ENCODE measurements around the gene RUFY2.

DNA sequence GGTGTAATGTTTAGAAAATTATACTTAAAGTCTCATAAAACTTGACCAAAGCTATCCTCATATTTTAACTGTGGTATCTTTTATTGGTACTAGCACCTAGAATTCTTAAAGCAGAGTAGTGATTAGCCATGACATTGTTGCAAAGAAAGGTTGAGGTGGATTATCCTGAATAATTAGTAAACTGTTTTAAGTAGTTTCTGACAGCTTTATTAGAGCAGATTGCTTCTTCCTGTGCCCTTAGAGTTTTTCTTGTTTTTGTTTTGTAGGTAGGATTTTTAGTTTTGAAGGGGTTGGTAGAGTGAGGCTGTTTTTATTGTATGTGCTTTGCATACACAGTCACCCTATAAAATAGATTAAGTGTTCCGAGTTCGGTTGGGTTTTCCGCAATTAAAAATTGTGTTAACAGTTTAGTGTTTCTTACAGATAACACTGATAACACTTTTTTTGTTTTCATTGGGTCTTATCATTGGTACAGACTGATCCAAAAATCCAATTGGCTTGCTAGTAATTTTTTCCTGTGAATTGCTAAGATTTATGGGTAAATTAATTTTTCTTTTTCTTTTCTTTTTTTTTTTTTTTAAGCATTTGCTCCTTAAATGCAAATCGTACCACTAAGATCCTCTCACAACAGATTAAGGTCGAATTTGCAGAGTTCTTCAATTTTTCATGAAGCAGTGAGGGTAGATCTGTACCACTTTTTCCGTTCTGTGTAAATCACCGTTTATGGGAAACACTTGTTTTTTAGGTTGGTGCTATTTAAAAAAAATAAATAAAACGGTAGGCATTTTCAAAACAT is 72.2 kb downstream of the RUFY2 start:
- TF ChIP-seq, protein P1, sequence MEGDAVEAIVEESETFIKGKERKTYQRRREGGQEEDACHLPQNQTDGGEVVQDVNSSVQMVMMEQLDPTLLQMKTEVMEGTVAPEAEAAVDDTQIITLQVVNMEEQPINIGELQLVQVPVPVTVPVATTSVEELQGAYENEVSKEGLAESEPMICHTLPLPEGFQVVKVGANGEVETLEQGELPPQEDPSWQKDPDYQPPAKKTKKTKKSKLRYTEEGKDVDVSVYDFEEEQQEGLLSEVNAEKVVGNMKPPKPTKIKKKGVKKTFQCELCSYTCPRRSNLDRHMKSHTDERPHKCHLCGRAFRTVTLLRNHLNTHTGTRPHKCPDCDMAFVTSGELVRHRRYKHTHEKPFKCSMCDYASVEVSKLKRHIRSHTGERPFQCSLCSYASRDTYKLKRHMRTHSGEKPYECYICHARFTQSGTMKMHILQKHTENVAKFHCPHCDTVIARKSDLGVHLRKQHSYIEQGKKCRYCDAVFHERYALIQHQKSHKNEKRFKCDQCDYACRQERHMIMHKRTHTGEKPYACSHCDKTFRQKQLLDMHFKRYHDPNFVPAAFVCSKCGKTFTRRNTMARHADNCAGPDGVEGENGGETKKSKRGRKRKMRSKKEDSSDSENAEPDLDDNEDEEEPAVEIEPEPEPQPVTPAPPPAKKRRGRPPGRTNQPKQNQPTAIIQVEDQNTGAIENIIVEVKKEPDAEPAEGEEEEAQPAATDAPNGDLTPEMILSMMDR (IDR thresholded peaks at IDR 0.05), result no peak
- no peak for TF ChIP-seq POLR2A (IDR thresholded peaks at IDR 0.05)

Measured in Peyer's patch (tissue), 4 donors.